GM18498 (cell line): ENCODE measurements around the gene CAVIN1.
"Not testable (repeated sequence)": the region's sequence is repeated elsewhere in the genome, so short reads cannot be mapped to it uniquely, and the experiment has no call there.

Experiments used
- ATAC-seq: cut with Tn5 transposase; IDR thresholded peaks from one replicate; pipeline ENCODE4 v1.9.1; 2021; ENCODE audit warnings: mild to moderate bottlenecking, moderate library complexity; ENCODE audit not compliant: unreplicated experiment

The CAVIN1 gene

DNA sequence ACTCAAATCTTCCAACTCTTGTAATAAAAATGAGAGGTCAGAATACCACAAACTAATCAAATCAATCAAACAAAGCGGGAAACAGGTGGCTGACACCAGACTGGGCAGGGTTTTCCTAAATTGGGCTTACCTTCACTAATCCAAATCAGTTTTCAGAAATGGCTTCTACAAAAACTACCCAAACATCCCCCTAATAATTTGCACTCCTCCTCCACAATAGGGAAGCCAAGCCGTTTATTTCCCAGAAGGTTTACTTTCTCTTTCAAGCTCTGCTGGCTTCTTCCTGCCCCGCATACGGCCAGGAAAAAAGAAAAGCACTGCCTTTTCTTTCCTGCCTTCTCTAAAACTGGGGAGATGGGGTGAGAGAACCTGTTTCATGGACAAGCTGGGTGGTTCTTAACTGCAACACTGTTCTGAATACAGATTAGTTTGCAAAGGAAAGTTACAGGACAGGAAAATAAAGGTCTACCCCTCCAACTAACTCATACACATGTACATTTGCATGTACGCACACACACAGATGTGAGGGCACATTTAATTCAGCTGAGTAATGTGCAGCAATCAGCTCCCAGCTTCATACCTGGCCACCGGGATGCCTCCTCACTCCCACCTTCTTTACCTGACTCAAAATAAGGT, 44.0 kb downstream of the CAVIN1 start:
- ATAC-seq: no peak

DNA sequence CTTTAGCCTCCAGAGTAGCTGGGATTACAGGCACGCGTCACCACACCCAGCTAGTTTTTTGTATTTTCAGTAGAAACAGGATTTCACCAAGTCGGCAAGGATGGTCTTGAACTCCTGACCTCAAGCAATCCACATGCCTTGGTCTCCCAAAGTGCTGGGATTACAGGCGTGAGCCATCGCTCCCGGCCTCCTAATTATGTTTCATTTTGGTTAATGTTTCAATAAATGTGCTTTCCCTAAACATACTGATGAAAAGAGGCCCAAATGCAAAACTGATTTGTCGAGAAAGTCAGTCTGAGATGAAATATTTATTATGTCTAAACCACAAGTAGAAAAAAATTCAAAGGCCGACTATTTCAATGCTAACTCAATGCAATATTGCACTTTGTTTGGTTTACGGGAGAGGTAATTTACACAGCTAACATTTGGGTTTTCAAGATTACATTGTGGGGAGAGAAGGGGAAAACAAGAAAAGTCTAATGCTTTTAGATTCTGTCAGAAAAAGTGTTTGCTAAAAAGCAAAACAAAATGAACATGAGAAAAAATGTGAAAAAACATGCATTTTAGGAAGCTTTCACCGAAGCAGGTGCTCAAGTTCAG, 44.6 kb downstream of the CAVIN1 start:
- no peak for ATAC-seq

GRCh38 chr17:42373896-42374295, 49.2 kb downstream of the CAVIN1 start:
- ATAC-seq: no peak

DNA sequence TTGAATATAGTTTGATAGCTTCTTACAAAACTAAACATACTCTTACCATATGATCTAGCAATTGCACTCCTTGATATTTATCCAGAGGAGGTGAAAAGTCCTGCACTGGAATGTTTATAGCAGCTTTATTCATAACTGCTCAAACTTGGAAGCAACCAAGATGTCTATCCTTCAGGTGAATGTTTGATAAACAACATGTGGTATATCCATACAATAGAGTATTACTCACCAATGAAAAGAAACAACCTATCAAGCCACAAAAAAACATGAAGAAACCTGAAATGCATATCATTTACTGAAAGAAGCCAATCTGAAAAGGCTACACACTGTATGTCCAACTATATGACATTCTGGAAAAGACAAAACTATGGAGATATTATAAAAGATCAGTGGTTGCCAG, 50.9 kb downstream of the CAVIN1 start:
- no peak for ATAC-seq

- not testable (repeated sequence) for ATAC-seq
Observed at GRCh38 chr17:42368797-42369561, 54.1 kb downstream of the CAVIN1 start.

DNA sequence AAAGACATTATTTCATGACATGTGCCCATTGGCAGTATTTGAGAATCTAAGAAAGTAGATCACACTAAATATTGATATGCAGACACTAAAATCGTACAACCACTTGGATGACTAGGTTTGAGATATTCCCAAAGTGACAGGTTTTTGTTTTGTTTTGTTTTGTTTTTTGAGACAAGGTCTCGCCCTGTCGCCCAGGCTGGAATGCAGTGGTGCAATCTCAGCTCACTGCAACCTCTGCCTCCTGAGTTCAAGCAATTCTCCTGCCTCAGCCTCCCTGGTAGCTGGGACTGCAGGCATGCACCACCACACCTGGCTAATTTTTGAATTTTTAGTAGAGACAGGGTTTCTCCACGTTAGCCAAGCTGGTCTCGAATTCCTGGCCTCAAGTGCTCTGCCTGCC, 54.7 kb downstream of the CAVIN1 start:
- ATAC-seq: not testable (repeated sequence)

GRCh38 chr17:42366176-42367023, 56.7 kb downstream of the CAVIN1 start:
- ATAC-seq: not testable (repeated sequence)

GRCh38 chr17:42365136-42365535, 57.9 kb downstream of the CAVIN1 start:
- no peak for ATAC-seq

GRCh38 chr17:42363767-42364585, 59.1 kb downstream of the CAVIN1 start:
- ATAC-seq: no peak

GRCh38 chr17:42363231-42363630, 59.8 kb downstream of the CAVIN1 start:
- ATAC-seq: no peak

- ATAC-seq: no peak
Observed at GRCh38 chr17:42362245-42362961, 60.7 kb downstream of the CAVIN1 start.

DNA sequence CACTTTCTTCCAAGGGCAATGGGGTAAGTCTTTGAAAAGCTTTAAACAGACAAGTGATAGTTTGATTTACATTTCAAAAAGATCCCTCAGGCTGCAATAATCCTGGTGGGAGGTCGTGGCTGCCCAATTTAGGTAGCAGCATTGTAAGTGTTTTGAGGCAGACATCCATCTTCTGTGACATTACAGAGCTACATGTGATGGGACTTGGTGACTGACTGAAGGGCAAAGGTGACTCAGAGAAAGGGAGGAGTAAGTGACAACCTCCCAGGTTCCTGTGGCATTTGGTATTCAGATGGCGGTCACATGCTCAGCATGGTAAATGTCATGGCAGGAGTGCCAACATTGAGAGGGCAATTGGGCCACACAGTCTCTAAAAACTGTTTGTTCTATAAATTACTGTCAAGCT, 61.3 kb downstream of the CAVIN1 start:
- ATAC-seq: no peak

DNA sequence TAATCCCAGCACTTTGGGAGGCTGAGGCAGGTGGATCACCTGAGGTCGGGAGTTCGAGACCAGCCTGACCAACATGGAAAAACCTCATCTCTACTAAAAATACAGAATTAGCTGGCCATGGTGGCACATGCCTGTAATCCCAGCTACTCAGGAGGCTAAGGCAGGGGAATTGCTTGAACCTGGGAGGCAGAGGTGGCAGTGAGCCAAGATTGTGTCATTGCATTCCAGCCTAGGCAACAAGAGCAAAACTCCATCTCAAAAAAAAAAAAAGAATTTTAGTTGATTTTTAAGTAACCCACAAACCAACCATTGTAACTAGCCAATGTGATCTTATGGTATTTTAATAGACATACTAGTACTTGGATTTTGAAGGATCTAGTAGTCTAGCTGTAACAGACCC, 62.7 kb downstream of the CAVIN1 start:
- ATAC-seq: not testable (repeated sequence)

DNA sequence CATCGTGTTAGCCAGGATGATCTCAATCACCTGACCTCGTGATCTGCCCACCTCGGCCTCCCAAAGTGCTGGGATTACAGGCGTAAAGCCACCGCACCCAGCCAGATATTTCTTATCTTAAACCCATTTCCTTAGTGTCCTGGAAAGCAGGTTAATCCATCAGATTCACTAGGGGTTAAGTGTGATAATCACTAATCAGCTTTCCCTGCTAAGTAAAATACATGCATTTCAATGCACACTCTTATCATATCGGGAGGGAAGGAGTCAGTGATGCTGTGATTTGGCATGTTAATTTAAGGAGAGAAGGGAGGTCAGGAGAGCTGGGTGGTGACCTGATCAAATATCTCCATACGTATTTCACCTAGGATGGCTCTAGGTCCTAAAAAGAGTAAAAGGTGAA, 63.9 kb downstream of the CAVIN1 start:
- no peak for ATAC-seq

DNA sequence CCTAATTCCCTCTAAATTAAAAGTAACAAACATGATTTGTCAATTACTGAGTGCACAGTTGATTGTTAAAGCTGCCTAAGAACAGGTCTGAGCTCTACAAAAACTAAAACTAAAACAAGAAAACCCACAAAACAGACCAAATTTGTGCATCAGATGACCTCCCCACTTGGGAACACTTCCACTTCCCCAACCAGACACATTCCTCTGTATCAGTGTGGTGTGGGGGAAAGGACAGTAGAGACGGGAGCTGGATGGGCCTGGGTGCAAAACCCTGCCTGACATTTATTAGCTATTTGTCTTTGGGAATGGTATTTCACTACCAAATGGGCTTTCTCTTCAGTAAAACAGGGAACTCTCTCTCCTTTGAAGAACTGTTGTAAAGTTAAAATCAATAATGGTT, 64.6 kb downstream of the CAVIN1 start:
- ATAC-seq: no peak

- no peak for ATAC-seq
Observed at GRCh38 chr17:42354956-42355843, 67.9 kb downstream of the CAVIN1 start.
